OCI-LY3 (cell line): ENCODE results near the gene GM2A.

Source experiments
- CTCF ChIP-seq: fragments of 200-600, 300-600 bp; sonication (generic); IDR thresholded peaks from 2 replicates; pipeline ENCODE4 v1.5.1; 2014; ENCODE audit warnings: antibody characterized with exemption, low read length, low read depth
- EZH2phosphoT487 ChIP-seq: fragments of 200-600 bp; shearing (Covaris generic); IDR thresholded peaks from 2 replicates; pipeline ENCODE4 v1.6.1; 2018; ENCODE audit warnings: antibody characterized with exemption, mixed run types, low read depth

- TF ChIP-seq CTCF, result no peak
- no peak for TF ChIP-seq EZH2phosphoT487
Observed at GRCh38 chr5:151244206-151244605, 8.8 kb upstream of the GM2A start.
